ENCODE data around the gene PIKFYVE.

DNA sequence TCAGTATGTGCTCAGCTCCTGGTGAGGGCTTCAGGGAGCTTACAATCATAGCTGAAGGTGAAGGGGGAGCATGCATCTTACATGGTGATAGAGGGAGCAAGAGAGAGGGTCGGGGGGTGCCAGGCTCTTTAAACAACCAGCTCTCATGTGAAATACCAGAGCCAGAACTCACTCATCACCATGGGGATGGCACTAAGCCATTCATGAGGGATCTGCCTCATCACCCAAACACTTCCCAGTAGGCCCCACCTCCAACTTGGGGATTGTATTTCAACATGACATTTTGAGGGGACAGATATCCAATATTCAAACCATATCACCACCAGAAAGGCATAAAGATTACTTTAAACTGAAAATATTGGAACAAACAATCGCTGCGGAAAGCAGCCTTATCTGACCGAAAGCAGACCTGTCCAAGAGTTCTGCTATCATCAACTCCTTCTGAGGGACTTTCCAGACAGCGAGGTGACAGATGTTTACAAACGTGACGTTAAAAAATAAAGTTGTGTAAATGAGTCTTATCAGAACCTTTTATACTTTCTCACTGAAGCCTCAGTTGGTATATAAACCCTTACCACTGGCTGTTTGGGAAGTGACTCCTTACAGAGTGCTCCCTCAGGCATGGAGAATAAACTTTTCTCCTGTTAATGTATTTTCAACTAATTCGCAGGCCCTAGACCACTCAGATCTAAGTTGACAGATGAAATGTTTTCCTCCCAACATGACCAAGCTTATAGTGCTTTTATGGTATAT lies 105.0 kb downstream of the PIKFYVE start:
- TF ChIP-seq YY1 (IDR thresholded peaks at IDR 0.05; ENCODE audit: low read depth) (no peak), USF1 (IDR thresholded peaks at IDR 0.05) (no peak), TCF12 (IDR thresholded peaks at IDR 0.05; ENCODE audit: low read depth) (no peak), NFIC (IDR thresholded peaks at IDR 0.05) (no peak), CEBPB (IDR thresholded peaks at IDR 0.05) (no peak), ZBTB7A (IDR thresholded peaks at IDR 0.05; ENCODE audit: low read depth) (no peak), REST (IDR thresholded peaks at IDR 0.05; ENCODE audit: low read depth) (no peak)
- TF ChIP-seq, protein P1, sequence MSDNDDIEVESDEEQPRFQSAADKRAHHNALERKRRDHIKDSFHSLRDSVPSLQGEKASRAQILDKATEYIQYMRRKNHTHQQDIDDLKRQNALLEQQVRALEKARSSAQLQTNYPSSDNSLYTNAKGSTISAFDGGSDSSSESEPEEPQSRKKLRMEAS (IDR thresholded peaks at IDR 0.05): no peak

Measured in Ishikawa (cell line).